ENCODE results near the gene UMAD1.

GRCh38 chr7:7850150-7850549, 209.6 kb downstream of the UMAD1 start:
- TF ChIP-seq POLR2A (IDR thresholded peaks at IDR 0.05; ENCODE audit: low read length) (no peak), GATA1 (IDR thresholded peaks at IDR 0.05; ENCODE audit: low read depth, low read length) (no peak)
